Adrenal gland (tissue), 5 donors: ENCODE results near the gene ELAC1.

Experiments
- POLR2A ChIP-seq, 2 donors: fragments of 450-650 bp; IDR thresholded peaks; one replicate each; pipeline ENCODE4 v1.6.1; 2017; ENCODE audit warnings: antibody characterized with exemption in 2 of 2, mild to moderate bottlenecking in 2 of 2, moderate library complexity in 1 of 2
- TF ChIP-seq, protein P1 (sequence below), 6 experiments: fragments of 450-650 bp in 4 of 6; fragments of 200-600 bp in 2 of 6; sonication (generic) in 1 of 6; IDR thresholded peaks; 1 replicate in 5 of 6; 2 replicates in 1 of 6; pipeline versions ENCODE4 v1.5.1 to v1.8.0; 2016 to 2021; ENCODE audit warnings: antibody characterized with exemption in 6 of 6, mild to moderate bottlenecking in 2 of 6, moderate library complexity in 1 of 6
- donor health status: DM: no; HTN: no; CAD: no.

DNA sequence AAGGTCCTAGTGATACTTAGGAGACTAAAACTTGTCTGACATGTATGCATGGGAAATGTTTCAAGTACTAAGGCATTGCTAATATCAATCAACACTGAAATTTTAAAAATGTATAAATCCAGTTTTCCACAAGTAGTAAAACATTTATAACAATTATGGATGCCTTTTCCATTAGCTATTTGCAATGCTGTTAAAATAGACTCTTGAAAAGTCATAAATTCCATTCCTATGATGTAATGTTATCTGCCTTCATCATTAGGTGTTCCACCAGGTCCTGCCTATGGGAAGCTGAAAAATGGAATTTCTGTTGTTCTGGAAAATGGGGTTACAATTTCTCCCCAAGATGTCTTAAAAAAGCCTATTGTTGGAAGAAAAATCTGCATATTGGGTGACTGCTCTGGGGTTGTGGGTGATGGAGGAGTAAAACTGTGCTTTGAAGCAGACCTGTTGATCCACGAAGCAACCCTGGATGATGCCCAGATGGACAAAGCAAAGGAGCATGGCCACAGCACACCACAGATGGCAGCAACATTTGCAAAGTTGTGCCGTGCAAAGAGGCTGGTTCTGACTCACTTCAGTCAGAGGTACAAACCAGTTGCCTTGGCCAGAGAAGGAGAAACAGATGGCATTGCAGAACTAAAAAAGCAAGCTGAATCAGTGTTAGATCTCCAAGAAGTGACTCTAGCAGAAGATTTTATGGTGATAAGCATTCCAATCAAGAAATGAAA is 18.7 kb downstream of the ELAC1 start:
- TF ChIP-seq, protein P1, sequence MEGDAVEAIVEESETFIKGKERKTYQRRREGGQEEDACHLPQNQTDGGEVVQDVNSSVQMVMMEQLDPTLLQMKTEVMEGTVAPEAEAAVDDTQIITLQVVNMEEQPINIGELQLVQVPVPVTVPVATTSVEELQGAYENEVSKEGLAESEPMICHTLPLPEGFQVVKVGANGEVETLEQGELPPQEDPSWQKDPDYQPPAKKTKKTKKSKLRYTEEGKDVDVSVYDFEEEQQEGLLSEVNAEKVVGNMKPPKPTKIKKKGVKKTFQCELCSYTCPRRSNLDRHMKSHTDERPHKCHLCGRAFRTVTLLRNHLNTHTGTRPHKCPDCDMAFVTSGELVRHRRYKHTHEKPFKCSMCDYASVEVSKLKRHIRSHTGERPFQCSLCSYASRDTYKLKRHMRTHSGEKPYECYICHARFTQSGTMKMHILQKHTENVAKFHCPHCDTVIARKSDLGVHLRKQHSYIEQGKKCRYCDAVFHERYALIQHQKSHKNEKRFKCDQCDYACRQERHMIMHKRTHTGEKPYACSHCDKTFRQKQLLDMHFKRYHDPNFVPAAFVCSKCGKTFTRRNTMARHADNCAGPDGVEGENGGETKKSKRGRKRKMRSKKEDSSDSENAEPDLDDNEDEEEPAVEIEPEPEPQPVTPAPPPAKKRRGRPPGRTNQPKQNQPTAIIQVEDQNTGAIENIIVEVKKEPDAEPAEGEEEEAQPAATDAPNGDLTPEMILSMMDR (IDR thresholded peaks at IDR 0.05): no peak
- no peak for TF ChIP-seq POLR2A (IDR thresholded peaks at IDR 0.05)
